HepG2 (cell line): ENCODE measurements around the gene TIAM2. TPM values are rescaled to one million over a fixed set of nuclear protein-coding genes. Genes with fewer than 3 reads are reported as not detected.

Source experiments
- ATAC-seq: fragments of 200-7000 bp; cut with Tn5 transposase; 3 replicates; pipeline ENCODE4 v1.9.1; 2020; ENCODE audit warnings: mild to moderate bottlenecking, moderate library complexity
- BruUV-seq: library from RNA; stranded (reverse); fragments of 400-500 nt; replicated peaks from 2 replicates; lab custom pipeline; 2021; lab: Mats Ljungman, UMichigan
- CTCF ChIA-PET: fragments of 300-600 bp; formaldehyde crosslinking; extraction: SDS; loops from one replicate; lab custom pipeline; 2021; ENCODE audit warnings: low total read pairs, inconsistent platforms, low intra/inter-chr PET ratio; lab: Yijun Ruan, JAX
- POLR2A ChIA-PET: fragments of 350-600 bp; sonication (Branson Sonifier 250); formaldehyde crosslinking; loops from one replicate; lab custom pipeline; 2020; ENCODE audit warnings: antibody characterized with exemption, inconsistent platforms; lab: Yijun Ruan, JAX
- DNase-seq: peaks from one replicate; pipeline ENCODE4 v3.0.0-alpha.2; 2015; ENCODE audit warnings: low spot score
- FAIRE-seq: peaks from 3 replicates; lab custom pipeline; 2011; peaks lifted over from hg19 to GRCh38; lab: Jason Lieb, UNC
- H2AFZ ChIP-seq: one replicate; pipeline ENCODE4 v1.6.1; 2011; ENCODE audit warnings: low read length, inconsistent platforms
- H3K27ac ChIP-seq: fragments of 300-600 bp; 3 replicates; pipeline ENCODE4 v1.8.0; 2011; ENCODE audit warnings: mixed run types, mild to moderate bottlenecking, mixed read lengths, low read length, inconsistent platforms; ENCODE audit not compliant: insufficient read depth; ENCODE audit errors: extremely low read length
- H3K27me3 ChIP-seq, 2 experiments: fragments of 200-600 bp in 1 of 2; 2 replicates in 1 of 2; 3 replicates in 1 of 2; pipeline versions ENCODE4 v1.6.0 to v1.8.0; 2011; ENCODE audit warnings: low read length in 2 of 2, mild to moderate bottlenecking in 2 of 2, moderate library complexity in 2 of 2, inconsistent platforms in 1 of 2; ENCODE audit not compliant: insufficient read depth in 2 of 2, control insufficient read depth in 1 of 2
- H3K36me3 ChIP-seq, 2 experiments: fragments of 200-600 bp in 1 of 2; replicated peaks in 1 of 2; 2 replicates in 1 of 2; 3 replicates in 1 of 2; pipeline versions ENCODE4 v1.5.1 to v1.8.0; 2011; ENCODE audit warnings: low read length in 2 of 2, inconsistent platforms in 1 of 2; ENCODE audit not compliant: insufficient read depth in 2 of 2, control insufficient read depth in 1 of 2
- H3K4me1 ChIP-seq: 2 replicates; pipeline ENCODE4 v1.5.1; 2012; ENCODE audit warnings: low read length, inconsistent platforms; ENCODE audit not compliant: insufficient read depth
- H3K4me2 ChIP-seq: 2 replicates; pipeline ENCODE4 v1.6.0; 2011; ENCODE audit warnings: low read depth, low read length, inconsistent platforms
- H3K4me3 ChIP-seq, 3 experiments: fragments of 200-600 bp in 1 of 3; sonication (generic), shearing (Covaris generic) in 1 of 3; replicated peaks in 1 of 3; 2 replicates each; pipeline ENCODE4 v1.5.1; 2011 to 2016; ENCODE audit warnings: low read length in 3 of 3, inconsistent platforms in 2 of 3, low read depth in 2 of 3, mild to moderate bottlenecking in 2 of 3, control low read depth in 1 of 3, mixed read lengths in 1 of 3; ENCODE audit not compliant: insufficient read depth in 1 of 3
- H3K79me2 ChIP-seq: one replicate; pipeline ENCODE4 v1.6.1; 2011; ENCODE audit warnings: low read length, inconsistent platforms; ENCODE audit not compliant: insufficient read depth
- H3K9ac ChIP-seq: 2 replicates; pipeline ENCODE4 v1.6.0; 2011; ENCODE audit warnings: mild to moderate bottlenecking, low read depth, low read length, inconsistent platforms; ENCODE audit not compliant: insufficient read depth
- H3K9me3 ChIP-seq: 2 replicates; pipeline ENCODE4 v1.5.1; 2012; ENCODE audit warnings: mild to moderate bottlenecking, low read length
- H4K20me1 ChIP-seq: 2 replicates; pipeline ENCODE4 v1.6.0; 2011; ENCODE audit warnings: inconsistent platforms, mild to moderate bottlenecking, low read length, moderate library complexity; ENCODE audit not compliant: insufficient read depth
- CENPT ChIP-seq: sonication (generic); formaldehyde crosslinking; IDR thresholded peaks from 2 replicates; pipeline ENCODE4 v1.8.0; 2022; ENCODE audit warnings: low read depth, mild to moderate bottlenecking, moderate library complexity, missing genetic modification reagents
- HNF4A ChIP-seq: sonication (generic); formaldehyde crosslinking; IDR thresholded peaks from 2 replicates; pipeline ENCODE4 v1.4.0; 2020; ENCODE audit warnings: missing genetic modification reagents
- SMC3 ChIP-seq: IDR thresholded peaks from 2 replicates; pipeline ENCODE4 v1.6.1; 2011; ENCODE audit warnings: low read length, improper control_type of control experiment
- ZBTB7B ChIP-seq: sonication (generic); formaldehyde crosslinking; IDR thresholded peaks from 2 replicates; pipeline ENCODE4 v1.4.0; 2020; ENCODE audit warnings: missing genetic modification reagents
- ZFY ChIP-seq: sonication (generic); formaldehyde crosslinking; IDR thresholded peaks from 2 replicates; pipeline ENCODE4 v1.4.0; 2020; ENCODE audit warnings: missing genetic modification reagents
- ZFYVE20 ChIP-seq: sonication (generic); formaldehyde crosslinking; IDR thresholded peaks from 2 replicates; pipeline ENCODE4 v1.8.0; 2023; ENCODE audit warnings: low read depth, mild to moderate bottlenecking, moderate library complexity, missing genetic modification reagents, borderline replicate concordance
- ZNF180 ChIP-seq: sonication (generic); formaldehyde crosslinking; IDR thresholded peaks from 2 replicates; pipeline ENCODE4 v1.4.0; 2020; ENCODE audit warnings: low read depth, missing genetic modification reagents, borderline replicate concordance
- ZNF343 ChIP-seq: sonication (generic); formaldehyde crosslinking; IDR thresholded peaks from 2 replicates; pipeline ENCODE4 v1.4.0; 2020; ENCODE audit warnings: mild to moderate bottlenecking, missing genetic modification reagents
- WGBS: methylation state at CpG from one replicate; pipeline ENCODE4 v1.1.6; 2017; ENCODE audit warnings: low lambda C conversion rate; 5-methylcytosine and 5-hydroxymethylcytosine counted together
- in situ Hi-C: cut with HindIII; loops from 2 replicates; pipeline ENCODE4 v1.10.0; 2017; ENCODE audit warnings: low pct_unique_long_range_greater_than_20kb; ENCODE audit not compliant: extremely low pct_ligation_motif_present
- intact Hi-C: fragments of 100-400 bp; cut with micrococcal nuclease; formaldehyde crosslinking; loops from one replicate; pipeline ENCODE4 v1.10.0; 2022; ENCODE audit not compliant: unreplicated experiment
- polyA plus RNA-seq, 8 experiments: library from polyadenylated mRNA; depleted of rRNA in 3 of 8; stranded (reverse) in 7 of 8; unstranded in 1 of 8; fragments of >200 nt; fragmentation: Illumina TruSeq in 4 of 8; extraction: Trizol in 4 of 8; gene quantifications; 2 replicates each; pipeline versions ENCODE4 v1.2.1 to v1.2.3, GENCODE V29; 2011 to 2016; ENCODE audit warnings: low read depth in 4 of 8, missing spikeins in 1 of 8, mixed read lengths in 1 of 8; ENCODE audit not compliant: insufficient read depth in 1 of 8
- total RNA-seq, 5 experiments: library from RNA; depleted of rRNA; stranded (reverse); fragments of >200 nt; fragmentation: Illumina TruSeq; extraction: Trizol; gene quantifications; 2 replicates each; pipeline ENCODE4 v1.2.3, GENCODE V29; 2016; ENCODE audit warnings: low read depth in 1 of 5
- TF ChIP-seq, protein P1 (sequence below): IDR thresholded peaks from 2 replicates; pipeline ENCODE4 v1.4.0; 2020; ENCODE audit warnings: mild to moderate bottlenecking, missing genetic modification reagents
- TF ChIP-seq, protein P2 (sequence below): IDR thresholded peaks from 2 replicates; pipeline ENCODE4 v1.6.1; 2016; ENCODE audit warnings: mild to moderate bottlenecking
- TF ChIP-seq, protein P3 (sequence below): sonication (generic); formaldehyde crosslinking; conservative IDR thresholded peaks from 2 replicates; pipeline ENCODE4 v1.4.0; 2020; ENCODE audit warnings: mild to moderate bottlenecking, missing genetic modification reagents, moderate library complexity

TIAM2 gene
- total and polyA plus RNA-seq, 2 of the 13 experiments (the other 11 are each of a cell fraction or from before 2014, with no cell fraction given) = 4.1 to 4.5 TPM

DNA sequence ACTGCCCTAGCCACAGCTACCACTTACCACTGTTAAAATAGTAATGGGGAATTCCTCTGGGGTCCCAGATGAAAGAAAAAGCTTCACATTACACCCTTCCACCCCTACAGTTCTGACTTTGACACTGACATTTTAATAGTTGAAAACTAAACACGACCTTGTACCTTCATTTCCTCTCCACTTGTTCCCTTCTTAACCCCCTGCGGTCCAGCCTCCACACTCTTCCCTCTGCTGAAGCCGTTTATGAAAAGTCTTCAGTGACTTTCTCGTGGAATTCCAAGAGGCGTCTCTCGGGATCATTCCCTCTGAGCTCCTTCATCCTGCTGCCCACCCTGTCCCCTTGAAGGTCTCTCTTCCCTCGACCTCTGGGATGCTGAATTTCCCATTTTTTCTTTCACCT is 36.6 kb upstream of the TIAM2 start:
- in situ Hi-C loops = no loop called here
- Histone ChIP-seq H3K9ac (no peak overlapping the region), H3K27ac (no peak overlapping the region), H3K4me3 (no peak overlapping the region), H3K4me2 (no peak overlapping the region), H3K79me2 (no peaks in the 10 kb centered on the region), H3K27me3 (no peaks in the 10 kb centered on the region), H4K20me1 (no peaks in the 10 kb centered on the region), H3K4me1 (peaks cover 49% of the 10 kb centered on the region), H2AFZ (no peak overlapping the region), H3K9me3 (no peaks in the 10 kb centered on the region), H3K36me3 (no peaks in the 10 kb centered on the region)
- POLR2A ChIA-PET = no interaction called here
- BruUV-seq = no TSS peak
- ATAC-seq (no peak), FAIRE-seq (no peak), DNase-seq (no peak)
- WGBS = 65% methylated on average over 7 of the region's 7 CpGs
- CTCF ChIA-PET = no interaction called here
- intact Hi-C loops = no loop called here
- TF ChIP-seq, protein P1, sequence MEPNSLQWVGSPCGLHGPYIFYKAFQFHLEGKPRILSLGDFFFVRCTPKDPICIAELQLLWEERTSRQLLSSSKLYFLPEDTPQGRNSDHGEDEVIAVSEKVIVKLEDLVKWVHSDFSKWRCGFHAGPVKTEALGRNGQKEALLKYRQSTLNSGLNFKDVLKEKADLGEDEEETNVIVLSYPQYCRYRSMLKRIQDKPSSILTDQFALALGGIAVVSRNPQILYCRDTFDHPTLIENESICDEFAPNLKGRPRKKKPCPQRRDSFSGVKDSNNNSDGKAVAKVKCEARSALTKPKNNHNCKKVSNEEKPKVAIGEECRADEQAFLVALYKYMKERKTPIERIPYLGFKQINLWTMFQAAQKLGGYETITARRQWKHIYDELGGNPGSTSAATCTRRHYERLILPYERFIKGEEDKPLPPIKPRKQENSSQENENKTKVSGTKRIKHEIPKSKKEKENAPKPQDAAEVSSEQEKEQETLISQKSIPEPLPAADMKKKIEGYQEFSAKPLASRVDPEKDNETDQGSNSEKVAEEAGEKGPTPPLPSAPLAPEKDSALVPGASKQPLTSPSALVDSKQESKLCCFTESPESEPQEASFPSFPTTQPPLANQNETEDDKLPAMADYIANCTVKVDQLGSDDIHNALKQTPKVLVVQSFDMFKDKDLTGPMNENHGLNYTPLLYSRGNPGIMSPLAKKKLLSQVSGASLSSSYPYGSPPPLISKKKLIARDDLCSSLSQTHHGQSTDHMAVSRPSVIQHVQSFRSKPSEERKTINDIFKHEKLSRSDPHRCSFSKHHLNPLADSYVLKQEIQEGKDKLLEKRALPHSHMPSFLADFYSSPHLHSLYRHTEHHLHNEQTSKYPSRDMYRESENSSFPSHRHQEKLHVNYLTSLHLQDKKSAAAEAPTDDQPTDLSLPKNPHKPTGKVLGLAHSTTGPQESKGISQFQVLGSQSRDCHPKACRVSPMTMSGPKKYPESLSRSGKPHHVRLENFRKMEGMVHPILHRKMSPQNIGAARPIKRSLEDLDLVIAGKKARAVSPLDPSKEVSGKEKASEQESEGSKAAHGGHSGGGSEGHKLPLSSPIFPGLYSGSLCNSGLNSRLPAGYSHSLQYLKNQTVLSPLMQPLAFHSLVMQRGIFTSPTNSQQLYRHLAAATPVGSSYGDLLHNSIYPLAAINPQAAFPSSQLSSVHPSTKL (CRISPR knock-in tag) = 0 out of 2 replicates have a peak, but pooled peaks have one; percentile 19
- TF ChIP-seq, protein P2, sequence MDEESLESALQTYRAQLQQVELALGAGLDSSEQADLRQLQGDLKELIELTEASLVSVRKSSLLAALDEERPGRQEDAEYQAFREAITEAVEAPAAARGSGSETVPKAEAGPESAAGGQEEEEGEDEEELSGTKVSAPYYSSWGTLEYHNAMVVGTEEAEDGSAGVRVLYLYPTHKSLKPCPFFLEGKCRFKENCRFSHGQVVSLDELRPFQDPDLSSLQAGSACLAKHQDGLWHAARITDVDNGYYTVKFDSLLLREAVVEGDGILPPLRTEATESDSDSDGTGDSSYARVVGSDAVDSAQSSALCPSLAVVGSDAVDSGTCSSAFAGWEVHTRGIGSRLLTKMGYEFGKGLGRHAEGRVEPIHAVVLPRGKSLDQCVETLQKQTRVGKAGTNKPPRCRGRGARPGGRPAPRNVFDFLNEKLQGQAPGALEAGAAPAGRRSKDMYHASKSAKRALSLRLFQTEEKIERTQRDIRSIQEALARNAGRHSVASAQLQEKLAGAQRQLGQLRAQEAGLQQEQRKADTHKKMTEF = 0 out of 2 replicates have a peak, but pooled peaks have one; percentile 17
- no peak for TF ChIP-seq SMC3
- no peak for TF ChIP-seq ZFY (CRISPR knock-in tag)
- TF ChIP-seq ZNF343 = no peak
- no peak for TF ChIP-seq CENPT (CRISPR knock-in tag)
- TF ChIP-seq ZNF180 (CRISPR knock-in tag) = no peak
- TF ChIP-seq HNF4A = peak; percentile 29; the same call in 1 of the 2 replicates
- TF ChIP-seq ZBTB7B (CRISPR knock-in tag) = no peak
- TF ChIP-seq, protein P3, sequence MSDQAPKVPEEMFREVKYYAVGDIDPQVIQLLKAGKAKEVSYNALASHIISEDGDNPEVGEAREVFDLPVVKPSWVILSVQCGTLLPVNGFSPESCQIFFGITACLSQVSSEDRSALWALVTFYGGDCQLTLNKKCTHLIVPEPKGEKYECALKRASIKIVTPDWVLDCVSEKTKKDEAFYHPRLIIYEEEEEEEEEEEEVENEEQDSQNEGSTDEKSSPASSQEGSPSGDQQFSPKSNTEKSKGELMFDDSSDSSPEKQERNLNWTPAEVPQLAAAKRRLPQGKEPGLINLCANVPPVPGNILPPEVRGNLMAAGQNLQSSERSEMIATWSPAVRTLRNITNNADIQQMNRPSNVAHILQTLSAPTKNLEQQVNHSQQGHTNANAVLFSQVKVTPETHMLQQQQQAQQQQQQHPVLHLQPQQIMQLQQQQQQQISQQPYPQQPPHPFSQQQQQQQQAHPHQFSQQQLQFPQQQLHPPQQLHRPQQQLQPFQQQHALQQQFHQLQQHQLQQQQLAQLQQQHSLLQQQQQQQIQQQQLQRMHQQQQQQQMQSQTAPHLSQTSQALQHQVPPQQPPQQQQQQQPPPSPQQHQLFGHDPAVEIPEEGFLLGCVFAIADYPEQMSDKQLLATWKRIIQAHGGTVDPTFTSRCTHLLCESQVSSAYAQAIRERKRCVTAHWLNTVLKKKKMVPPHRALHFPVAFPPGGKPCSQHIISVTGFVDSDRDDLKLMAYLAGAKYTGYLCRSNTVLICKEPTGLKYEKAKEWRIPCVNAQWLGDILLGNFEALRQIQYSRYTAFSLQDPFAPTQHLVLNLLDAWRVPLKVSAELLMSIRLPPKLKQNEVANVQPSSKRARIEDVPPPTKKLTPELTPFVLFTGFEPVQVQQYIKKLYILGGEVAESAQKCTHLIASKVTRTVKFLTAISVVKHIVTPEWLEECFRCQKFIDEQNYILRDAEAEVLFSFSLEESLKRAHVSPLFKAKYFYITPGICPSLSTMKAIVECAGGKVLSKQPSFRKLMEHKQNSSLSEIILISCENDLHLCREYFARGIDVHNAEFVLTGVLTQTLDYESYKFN (CRISPR knock-in tag) = 0 out of 2 replicates have a peak, but pooled peaks have one; percentile 29
- TF ChIP-seq ZFYVE20 = no peak
